ENCODE data around the gene VGLL2. TPM values are rescaled to one million over a fixed set of nuclear protein-coding genes. Genes with fewer than 3 reads are reported as not detected.
"Not testable (repeated sequence)": the region's sequence is repeated elsewhere in the genome, so short reads cannot be mapped to it uniquely, and the experiment has no call there.

The VGLL2 gene, protein sequence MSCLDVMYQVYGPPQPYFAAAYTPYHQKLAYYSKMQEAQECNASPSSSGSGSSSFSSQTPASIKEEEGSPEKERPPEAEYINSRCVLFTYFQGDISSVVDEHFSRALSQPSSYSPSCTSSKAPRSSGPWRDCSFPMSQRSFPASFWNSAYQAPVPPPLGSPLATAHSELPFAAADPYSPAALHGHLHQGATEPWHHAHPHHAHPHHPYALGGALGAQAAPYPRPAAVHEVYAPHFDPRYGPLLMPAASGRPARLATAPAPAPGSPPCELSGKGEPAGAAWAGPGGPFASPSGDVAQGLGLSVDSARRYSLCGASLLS
- not detected for polyA plus RNA-seq (ENCODE audit: insufficient read length in 4 of 4)

DNA sequence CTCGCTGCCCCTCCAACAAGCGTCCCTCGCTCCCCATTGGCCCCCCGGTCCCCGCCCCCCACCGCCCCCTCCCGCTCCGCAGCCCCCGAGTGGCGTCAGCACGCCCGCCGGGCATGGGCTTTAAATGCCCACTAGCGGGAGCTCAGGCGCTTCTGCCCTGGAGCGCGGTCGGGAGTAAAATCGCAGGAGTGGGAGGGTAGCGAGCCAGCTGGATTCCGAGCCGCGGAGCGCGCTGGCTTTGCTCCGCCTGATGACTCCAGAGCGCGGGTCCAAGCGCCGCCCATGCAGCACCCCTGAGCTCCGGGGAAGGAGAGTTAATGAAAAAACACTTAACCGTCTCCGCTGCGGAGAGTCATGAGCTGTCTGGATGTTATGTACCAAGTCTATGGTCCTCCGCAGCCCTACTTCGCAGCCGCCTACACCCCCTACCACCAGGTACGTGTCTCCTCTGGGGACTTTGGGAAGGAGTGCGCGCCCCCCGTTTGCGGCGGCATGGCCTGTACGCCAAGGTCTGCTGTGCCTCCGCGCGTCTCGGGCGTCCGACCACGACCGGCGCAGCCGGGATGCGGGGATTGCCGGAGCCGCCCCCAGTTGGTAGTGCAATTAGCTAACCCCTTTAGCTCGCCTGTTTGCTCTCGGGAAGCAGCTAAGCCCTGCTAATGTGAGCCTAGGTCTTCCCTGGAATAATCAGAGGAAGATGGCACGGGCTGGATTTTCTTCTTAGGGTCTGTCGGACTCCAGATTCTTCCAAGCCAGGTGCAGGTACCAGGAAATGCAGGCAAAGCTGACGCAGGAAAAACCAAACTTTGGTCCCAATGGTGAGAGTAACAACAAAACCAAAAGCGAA, at the start of gene VGLL2:
TSS of gene VGLL2 (plus strand) at position 149 of the 847 bp plus-strand sequence. CDS start at position 355, 206 bp downstream.
- peak in 1 of 4 donors; percentile 57 for DNase-seq (ENCODE audit: low read depth in 4 of 4, low spot score in 2 of 4)

DNA sequence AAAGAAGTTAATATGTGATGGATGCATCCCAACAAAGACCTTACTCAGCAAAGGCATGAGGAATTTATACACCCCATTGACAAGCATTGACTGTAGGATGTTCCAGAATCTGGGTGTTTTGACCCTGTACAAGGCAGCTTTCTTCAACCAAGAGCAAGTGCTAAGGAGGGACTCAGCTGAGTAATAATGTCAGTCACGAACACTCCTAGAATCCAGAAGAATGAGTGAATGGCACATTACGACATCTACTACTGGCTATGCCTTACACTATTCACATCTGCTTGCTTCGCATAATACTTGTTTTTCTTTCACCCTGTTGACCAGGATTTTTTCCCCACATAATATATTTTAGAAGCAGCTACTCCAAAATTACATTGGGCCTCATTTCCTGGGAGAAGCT, 42.5 kb upstream of the VGLL2 start:
- DNase-seq (ENCODE audit: low read depth in 4 of 4, low spot score in 2 of 4), result no peak

DNA sequence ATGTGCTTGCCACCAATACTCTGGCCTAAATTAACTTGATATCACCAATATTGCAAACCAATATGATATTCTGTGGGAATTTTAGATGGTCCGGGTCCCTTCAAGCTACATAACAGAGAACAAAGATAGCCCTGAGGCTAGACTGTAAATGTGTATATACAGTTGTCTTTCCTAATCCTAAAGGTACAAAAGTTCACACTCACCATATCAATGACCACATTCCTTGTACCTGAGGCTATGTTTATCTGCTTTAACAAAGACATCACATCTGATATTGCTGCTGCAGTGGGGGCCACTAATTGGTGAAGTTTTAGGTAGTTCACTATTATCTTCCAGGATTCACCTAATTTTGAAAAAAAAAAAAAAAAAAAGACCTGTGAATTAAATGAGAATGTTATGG, 38.6 kb upstream of the VGLL2 start:
- no peak for DNase-seq (ENCODE audit: low read depth in 4 of 4, low spot score in 2 of 4)

DNA sequence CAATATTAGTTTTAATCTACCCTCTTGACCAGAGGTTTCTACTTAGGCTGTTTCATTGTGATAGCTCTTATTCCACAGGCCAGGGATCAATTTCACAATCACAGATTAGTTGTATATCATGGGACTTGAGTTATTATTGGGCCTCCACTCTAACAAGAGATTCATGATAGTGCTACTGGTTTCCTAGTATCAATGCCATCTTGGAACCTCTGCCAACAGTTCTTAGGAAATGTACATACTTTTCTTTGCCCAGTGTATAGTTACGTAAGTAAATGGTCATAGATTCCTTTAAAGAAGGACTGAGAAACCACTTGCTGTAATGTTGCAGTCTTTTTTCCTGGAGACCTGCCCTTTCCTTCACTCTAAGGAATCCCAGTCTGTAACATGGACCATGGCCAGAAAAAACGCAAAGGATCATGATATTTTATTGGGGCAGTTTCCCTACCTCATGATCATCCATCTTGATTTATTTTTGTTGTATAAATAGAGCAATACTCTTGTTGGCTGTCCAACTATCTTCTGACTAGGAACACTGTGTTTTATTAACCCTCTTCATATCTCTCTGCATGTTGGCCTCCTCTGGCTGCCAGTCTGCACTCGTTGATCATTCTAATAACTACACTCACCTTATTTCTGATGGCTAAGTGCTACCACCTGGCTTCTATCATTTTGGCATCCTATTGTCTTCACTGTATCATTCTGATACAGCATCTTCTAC, 38.0 kb upstream of the VGLL2 start:
- DNase-seq (ENCODE audit: low read depth in 4 of 4, low spot score in 2 of 4), result no peak

DNA sequence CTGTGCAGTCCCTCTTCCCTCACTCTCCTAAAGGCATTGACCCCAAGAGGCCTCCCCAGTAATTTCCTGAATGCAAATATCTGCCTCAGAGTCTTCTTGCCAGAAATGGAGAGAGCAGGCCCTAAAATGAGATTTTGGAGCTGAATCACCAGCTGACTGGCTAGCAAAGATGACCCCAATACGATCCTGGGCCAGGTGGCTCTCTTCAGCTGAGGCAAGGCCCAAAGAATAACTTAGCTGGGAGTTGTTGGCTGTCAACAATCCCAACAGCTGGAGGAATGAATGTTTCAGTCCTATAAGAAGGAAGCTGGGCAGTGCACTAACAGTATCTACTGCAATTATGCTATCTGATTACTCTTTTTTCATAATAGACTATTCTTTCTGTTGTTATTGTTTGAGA, 37.2 kb upstream of the VGLL2 start:
- DNase-seq (ENCODE audit: low read depth in 4 of 4, low spot score in 2 of 4), result no peak

DNA sequence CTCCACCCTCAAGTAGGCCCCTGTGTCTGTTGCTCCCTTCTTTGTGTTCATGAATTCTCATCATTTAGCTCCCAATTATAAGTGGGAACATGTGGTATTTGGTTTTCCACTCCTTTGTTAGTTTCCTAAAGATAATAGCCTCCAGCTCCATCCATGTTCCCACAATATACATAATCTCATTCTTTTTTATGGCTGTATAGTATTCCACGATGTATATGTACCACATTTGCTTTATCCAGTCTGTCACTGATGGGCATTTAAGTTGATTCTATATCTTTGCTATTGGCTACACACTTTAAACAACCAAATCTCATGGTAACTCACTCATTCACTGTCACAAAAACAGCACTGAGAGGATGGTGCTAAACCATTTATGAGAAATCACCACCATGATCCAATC, 35.5 kb upstream of the VGLL2 start:
- DNase-seq (ENCODE audit: low read depth in 4 of 4, low spot score in 2 of 4), result no peak

DNA sequence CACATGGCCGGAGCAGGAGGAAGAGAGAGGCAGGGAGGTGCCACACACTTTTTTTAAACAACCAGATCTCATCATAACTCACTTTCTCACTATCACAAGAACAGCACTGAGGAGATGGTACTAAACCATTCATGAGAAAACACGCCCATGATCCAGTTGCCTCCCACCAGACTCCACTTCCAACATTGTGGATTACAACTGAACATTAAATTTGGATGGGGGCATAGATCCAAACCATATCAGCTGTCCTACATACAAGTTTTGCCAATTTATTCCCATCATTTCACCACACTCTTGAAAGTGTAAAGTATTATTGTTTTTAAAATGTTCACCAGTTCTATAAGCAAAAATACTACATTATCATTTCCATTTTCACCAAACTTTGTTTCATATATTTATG, 33.9 kb upstream of the VGLL2 start:
- no peak for DNase-seq (ENCODE audit: low read depth in 4 of 4, low spot score in 2 of 4)

DNA sequence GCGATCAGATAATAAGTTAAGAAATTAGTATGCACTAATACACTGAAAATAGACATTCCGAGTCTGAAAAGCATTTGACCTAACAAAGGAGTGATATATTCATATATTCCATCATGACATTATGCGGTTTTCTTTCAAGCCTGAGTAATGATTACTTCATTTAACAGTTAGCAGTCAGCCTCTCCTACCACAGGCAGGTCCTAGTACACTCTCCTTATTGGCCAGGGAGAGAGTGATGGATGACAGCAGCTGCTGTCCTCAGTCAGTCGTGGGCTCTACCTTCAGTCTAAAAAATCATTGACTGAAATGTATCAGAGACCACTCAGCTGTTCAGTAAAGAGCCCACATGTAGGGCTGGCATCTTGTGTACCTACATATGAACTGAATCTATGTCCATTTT, 33.2 kb upstream of the VGLL2 start:
- DNase-seq (ENCODE audit: low read depth in 4 of 4, low spot score in 2 of 4), result no peak

DNA sequence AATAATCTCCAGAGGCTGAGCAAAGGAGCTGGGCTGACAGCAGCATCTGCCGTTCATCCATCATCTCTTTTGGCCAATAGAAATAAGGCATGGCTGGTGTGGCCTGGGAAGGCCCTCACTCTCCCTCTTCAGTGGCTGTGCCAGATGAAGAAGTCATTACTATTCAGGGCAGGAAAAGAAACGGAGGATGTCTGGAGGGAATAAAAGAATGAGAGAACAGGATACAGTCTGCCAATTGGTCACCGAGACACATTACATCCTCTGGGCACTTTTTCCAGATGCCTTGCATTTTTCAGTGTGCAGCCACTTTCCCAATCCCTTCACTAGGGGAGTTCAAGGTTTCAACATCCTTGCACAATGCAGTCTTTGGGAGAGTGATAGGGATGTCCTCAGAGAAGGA, 32.2 kb upstream of the VGLL2 start:
- DNase-seq (ENCODE audit: low read depth in 4 of 4, low spot score in 2 of 4), result no peak

DNA sequence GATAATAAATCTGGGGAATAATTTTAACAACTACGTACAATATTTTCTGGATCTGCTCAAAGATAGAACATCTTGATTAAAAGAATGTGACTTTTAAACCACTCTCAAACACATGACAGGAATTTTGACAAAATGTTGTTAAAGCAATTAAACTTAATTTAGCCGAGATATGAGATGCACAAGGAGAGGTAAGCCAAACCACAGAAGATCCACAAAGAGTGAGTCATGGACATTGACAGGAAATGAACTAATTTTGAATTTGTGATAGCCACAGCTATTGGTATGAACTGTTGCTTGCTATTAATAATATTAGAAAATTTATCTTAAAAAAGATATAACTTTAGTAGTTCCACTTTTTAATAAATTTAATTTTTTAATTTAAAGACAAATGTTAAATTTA, 27.8 kb upstream of the VGLL2 start:
- no peak for DNase-seq (ENCODE audit: low read depth in 4 of 4, low spot score in 2 of 4)

DNA sequence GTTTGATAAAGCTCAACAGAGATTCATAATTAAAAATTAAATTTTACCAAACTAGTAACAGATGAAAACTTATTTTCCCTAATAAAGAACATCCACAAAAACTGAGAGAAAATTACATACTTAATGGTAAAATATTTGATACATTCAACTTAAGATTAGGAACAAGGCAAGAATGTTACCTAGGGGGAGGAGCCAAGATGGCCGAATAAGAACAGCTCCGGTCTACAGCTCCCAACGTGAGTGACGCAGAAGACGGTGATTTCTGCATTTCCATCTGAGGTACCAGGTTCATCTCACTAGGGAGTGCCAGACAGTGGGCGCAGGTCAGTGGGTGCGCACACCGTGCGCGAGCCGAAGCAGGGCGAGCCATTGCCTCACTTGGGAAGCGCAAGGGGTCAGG, 20.8 kb upstream of the VGLL2 start:
- not testable (repeated sequence) for DNase-seq (ENCODE audit: low read depth in 4 of 4, low spot score in 2 of 4)

DNA sequence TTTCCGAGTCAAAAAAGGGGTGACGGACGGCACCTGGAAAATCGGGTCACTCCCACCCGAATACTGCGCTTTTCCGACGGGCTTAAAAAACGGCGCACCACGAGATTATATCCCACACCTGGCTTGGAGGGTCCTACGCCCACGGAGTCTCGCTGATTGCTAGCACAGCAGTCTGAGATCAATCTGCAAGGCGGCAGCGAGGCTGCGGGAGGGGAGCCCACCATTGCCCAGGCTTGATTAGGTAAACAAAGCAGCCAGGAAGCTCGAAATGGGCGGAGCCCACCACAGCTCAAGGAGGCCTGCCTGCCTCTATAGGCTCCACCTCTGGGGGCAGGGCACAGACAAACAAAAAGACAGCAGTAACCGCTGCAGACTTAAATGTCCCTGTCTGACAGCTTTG, 20.4 kb upstream of the VGLL2 start:
- DNase-seq (ENCODE audit: low read depth in 4 of 4, low spot score in 2 of 4), result not testable (repeated sequence)

DNA sequence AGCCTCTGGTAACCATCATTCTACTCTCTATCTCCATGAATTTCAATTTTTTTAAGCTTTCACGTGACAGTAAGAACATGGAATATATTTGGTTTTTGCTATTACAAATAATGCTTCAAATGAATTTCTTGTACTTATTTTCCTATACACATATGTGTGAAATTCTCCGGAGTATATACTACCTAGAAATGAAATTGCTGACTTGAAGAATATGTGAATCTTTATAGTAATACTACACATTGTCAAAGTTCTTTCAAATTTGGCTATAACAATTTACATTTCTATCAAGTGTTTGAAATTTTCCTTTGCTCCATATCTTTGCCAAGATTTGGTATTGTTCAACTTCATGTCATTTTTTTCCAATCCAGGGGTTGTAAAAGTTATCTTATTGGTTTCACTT, 11.6 kb upstream of the VGLL2 start:
- DNase-seq (ENCODE audit: low read depth in 4 of 4, low spot score in 2 of 4), result no peak

DNA sequence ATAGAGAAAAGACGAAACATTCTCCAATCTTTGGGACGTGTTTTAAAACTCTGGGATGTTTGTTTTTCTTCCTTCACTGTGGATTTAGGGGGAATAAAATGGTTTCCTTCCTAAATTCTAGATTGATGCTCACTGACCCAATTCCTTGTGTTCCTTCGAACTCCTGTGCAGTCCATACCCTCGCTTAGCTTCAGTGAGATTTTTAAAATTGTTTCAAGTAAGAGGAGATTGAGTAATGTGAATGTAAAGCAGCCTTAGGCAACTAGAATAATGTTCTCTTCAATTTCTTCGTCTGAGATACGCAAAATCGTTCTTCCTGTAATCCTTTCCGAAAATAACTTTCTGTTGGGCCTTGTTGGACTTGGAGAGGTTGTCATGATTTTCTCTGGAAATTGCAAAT, 2.6 kb upstream of the VGLL2 start:
- DNase-seq (ENCODE audit: low read depth in 4 of 4, low spot score in 2 of 4), result no peak

DNA sequence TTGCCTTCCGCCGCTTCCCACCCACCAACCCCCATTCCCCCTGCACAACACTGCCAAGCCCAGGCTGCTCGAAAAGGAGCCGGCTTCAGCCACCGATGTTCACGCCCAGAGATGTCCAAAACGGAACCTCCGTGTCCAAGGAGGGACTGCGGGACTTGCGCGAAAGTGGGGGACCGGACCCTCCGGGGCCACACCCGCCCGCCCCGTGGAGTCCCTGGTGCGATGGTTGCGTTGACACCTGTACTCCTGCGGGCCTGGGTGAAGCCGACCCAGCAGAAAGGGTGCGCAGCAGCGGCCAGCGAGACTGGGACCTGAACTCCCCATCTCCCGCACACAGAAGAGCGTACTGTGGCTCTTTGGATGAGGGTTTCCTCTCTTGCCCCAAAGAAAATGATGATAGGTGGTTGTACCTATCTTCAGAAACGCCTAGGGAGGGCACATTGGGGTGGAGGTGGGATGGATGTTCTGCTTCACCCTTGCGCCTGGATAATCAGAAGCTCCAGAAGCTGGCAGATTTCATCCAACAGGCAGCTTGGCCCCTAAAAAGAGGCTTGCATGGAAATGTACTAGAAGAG, 1.9 kb upstream of the VGLL2 start:
- no peak for DNase-seq (ENCODE audit: low read depth in 4 of 4, low spot score in 2 of 4)

DNA sequence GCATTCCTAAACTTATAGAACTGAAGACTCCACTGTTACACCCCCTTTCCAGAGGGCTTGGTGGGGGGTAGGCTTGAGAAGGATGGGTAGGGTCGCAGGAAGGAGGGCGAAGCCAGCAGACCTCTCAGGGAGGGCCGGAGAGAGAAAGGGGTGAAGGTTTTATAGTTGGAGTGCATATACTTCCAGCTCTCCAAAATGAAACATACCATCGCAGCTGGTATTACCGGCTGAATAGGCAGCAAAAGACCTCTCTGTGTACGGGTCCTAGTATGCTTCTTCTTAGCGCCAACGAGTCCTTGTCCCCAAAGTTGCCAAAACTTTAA, 1.0 kb upstream of the VGLL2 start:
- DNase-seq (ENCODE audit: low read depth in 4 of 4, low spot score in 2 of 4), result no peak

DNA sequence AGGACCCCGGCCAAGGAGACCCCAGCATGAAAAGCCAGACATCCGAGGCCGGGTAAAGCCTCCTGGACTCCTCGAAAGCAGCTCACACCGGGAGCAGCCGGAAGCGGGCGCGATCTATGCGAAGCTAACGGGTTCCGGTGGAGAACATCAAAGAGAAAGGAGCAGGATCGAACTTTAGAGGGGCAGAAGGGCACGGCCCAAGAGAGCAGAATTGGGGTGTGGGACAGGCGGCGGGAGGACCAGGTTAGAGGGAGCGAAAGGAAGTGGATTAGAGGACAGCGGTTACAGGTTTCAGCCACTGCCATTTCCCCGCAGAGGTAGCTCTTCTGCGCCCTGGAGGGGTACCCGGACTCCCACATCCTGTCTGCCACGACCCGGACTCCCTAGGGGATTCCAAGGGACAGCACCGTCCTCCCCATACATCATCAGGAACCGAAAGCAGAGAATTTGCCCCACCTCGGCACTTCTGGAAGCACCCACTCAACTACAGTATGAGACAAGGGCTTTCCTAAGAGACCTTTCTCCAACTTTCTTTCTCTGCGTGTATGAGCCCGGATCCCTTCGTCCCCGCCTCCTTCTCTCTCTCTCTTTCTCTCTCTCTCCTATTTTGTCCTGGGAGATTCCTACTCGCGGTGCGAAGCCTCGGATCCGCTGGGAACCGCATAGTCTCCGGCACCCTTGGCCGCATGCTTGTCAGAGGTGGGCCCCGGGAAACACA, 507 bp upstream of the VGLL2 start:
- DNase-seq (ENCODE audit: low read depth in 4 of 4, low spot score in 2 of 4), result peak in 1 of 4 donors; percentile 12

DNA sequence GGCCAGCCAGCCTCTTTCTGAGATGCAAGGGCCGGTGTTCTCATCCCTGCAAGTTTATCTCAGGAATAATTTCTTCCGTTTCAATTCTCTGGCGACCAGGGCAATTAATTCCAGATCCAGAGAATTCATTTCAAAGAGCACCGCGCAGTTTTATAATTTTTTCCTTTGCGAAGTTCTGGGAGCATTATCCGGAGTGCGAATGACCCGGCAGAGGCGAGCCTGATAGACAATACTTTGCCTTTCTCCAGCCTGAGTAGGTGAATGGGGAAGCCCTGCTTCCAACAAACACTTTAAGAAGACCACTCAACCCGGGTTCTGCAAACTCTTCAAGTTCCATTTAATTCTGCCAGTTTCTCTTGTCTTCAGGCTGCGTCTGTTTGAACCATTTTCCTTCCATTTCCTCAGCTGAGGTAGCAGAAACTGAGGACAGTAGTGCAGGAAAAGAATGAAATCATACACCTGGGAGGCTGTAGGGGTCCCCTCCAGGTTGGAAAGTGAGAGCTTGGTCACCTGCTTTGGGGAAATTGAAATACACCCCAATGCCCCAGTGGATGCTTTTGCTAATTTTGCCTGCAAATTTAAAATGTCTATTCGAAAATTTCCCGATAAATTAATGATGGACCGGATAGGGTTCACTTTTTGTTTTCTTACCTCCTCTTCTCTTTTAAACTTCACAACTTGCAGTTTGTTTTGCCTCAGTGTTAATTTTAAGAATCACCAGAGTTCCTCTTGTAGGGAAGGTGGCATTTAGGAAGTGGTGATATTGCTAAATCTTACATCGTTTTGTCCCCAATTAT, 1.1 kb downstream of the VGLL2 start:
- DNase-seq (ENCODE audit: low read depth in 4 of 4, low spot score in 2 of 4), result no peak

DNA sequence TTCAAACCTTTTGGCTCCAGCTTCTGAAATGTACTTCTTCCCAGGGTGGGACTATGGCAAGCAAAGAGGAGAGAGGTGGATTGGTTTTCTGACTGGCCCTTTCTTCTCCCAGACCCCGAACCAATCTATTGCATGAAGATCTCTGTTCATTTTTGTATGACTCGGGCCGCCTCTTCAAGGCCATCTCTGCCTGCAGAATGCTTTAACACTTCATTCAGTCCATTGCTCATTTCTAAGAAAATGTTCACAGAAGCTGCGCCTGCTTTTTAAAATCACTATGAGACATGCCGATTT, 1.6 kb downstream of the VGLL2 start:
- no peak for DNase-seq (ENCODE audit: low read depth in 4 of 4, low spot score in 2 of 4)
